Stimulated activated CD8-positive, alpha-beta memory T cell treated with anti-CD3 and anti-CD28 coated beads, Interleukin-15, amount 100 ng/mL, for 1 hour (primary cell): ENCODE results near the gene BABAM2.
"Not testable (repeated sequence)": the region's sequence is repeated elsewhere in the genome, so short reads cannot be mapped to it uniquely, and the experiment has no call there.

ENCODE experiments used
- DNase-seq: peaks from one replicate; pipeline ENCODE4 v3.0.0-alpha.2; 2020; ENCODE audit warnings: low read depth

BABAM2 gene

GRCh38 chr2:27946530-27947060, 56.1 kb downstream of the BABAM2 start:
- DNase-seq = no peak

GRCh38 chr2:27952070-27952469, 61.5 kb downstream of the BABAM2 start:
- no peak for DNase-seq

- DNase-seq = no peak
Measured at GRCh38 chr2:27953077-27953476, 62.5 kb downstream of the BABAM2 start.

DNA sequence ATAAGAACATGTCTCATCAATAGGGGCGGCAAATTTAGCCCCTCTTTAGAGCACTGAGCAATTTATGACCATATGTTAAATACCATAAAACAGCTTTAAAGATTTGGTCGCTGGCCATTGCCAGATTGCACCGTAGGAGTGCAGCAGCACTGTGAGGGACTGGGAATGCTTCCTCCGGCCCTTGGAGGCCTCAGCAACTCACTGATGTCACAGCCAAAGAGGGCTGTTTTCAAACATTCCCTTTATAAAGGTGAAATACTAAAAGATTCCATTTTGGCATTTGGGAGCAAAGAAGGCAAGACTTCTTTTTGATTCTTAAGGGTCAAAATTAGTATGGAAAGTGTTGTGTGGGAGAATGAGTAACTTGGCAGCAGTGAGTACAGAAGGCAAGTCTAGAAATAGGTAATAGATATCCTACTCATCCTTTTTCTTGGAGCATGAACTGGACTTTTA, 63.7 kb downstream of the BABAM2 start:
- no peak for DNase-seq

DNA sequence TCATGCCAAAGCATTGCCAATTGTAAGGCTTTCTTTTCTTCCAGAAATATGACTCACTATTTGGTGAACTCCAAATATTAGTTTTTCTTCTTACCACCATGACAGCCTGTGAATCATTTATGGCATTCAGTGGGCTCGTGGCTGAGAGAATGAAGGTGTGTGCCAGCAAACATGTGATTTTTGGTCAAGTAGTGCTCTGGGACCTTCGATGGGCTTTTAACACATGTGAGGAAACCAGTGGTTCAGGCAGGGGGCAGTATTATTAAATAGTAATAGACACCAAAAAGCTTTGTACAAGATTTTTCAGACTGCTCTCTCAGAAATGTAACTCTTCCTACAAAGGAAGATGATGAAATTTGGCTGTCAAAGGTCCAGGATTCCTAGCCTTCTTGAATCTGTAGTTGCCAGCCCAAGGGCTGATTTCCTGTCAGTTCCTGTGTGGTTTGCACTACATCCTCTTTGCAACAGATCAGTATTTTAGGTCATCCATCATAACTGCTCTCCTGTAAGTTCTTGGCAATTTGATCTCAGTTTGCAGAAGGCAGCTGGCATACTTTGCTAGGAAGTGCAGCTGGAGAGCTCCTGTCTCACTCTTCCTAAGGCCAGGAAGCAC, 64.3 kb downstream of the BABAM2 start:
- DNase-seq = no peak

GRCh38 chr2:27955384-27956161, 65.0 kb downstream of the BABAM2 start:
- DNase-seq = no peak

- DNase-seq = no peak
Measured at GRCh38 chr2:27956888-27957287, 66.4 kb downstream of the BABAM2 start.

DNA sequence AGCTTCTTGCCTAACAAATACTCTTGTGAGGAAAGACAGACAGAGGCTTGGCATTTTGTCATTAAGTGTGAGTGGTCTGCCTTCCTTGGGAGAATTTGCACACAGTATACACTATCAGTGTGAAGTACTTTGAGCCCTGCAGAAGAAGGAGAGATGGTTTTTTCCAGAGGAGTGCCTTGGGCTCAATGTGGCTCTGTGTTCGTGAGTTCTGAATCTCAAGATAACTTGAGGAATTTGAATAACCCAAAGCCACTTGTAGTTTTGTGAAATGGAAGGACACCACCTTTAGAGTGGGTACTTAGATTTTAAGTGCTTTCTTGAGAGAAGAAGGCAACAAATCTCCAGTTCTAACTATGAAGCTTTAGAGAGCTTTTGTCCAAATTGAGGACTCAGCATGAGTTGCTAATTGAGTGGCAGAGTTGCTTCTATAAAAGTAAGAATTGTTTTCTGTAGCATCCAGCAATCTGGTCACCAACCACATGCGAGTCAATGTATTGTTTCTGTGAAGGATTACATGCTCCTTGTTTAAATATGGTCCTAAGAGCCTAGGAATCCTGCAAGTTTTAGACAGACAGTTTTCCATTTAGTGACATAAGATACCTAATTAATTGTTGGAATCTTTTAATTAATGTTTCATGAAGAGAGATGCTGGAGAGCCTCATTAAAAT, 68.3 kb downstream of the BABAM2 start:
- DNase-seq = no peak

DNA sequence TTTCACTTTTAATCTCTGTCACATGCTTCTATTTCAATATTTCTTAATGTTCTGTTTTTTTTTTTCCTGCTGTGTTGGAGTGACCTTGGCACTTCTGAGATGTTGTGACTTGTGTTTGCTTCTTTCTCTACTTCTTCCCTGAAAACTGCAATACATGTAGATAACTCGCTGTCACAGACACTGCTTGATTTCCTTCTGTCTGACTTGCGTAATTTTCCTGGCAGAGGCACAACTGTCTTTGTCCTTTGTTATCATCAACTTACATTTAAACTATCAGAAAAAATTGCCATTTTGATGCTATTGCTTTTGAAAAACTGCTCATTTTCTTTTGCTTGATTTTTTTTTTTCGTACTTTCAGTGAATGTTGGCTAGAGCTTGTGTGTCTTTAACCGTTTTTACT, 69.0 kb downstream of the BABAM2 start:
- no peak for DNase-seq

- DNase-seq = no peak
Measured at GRCh38 chr2:27960237-27960912, 69.8 kb downstream of the BABAM2 start.

DNA sequence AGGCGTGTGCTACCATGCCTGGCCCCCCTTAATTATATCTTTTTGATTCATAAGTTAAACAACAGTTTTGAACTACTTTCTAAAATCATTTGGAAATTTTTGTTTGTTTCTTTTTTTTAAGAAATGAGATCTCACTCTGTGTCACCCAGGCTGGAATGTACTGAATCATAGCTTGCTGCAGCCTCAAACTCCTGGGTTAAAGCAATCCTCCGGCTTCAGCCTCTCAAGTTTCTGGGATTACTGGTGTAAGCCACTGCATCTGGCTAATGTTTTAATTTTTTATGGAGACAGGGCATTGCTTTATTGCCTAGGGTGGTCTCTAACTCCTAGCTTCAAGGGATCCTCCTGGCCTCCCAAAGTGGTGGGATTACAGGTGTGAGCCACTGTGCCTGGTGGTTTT, 71.5 kb downstream of the BABAM2 start:
- DNase-seq = no peak

DNA sequence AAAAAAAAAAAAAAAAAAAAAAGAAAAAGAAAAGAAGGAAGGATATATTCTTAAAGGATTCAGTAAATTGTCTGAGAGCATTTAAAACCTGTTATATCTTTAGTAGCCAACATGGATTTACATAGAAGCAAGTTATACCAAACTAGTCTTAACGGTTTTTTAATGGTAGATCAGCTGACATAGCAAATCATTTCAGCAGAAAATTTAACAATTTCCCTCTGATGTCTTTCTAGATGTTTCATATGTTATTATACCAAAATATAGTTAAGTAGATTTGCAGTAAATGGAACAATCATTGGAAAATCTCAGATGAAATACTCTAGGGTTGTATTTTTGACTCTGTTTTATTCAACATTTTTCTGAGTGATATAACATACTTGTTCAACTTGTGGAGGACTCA, 72.9 kb downstream of the BABAM2 start:
- no peak for DNase-seq

- no peak for DNase-seq
Measured at GRCh38 chr2:27964067-27964466, 73.5 kb downstream of the BABAM2 start.

GRCh38 chr2:27965841-27966240, 75.3 kb downstream of the BABAM2 start:
- no peak for DNase-seq

GRCh38 chr2:27966466-27966865, 75.9 kb downstream of the BABAM2 start:
- no peak for DNase-seq

GRCh38 chr2:27967076-27967475, 76.5 kb downstream of the BABAM2 start:
- DNase-seq = no peak

DNA sequence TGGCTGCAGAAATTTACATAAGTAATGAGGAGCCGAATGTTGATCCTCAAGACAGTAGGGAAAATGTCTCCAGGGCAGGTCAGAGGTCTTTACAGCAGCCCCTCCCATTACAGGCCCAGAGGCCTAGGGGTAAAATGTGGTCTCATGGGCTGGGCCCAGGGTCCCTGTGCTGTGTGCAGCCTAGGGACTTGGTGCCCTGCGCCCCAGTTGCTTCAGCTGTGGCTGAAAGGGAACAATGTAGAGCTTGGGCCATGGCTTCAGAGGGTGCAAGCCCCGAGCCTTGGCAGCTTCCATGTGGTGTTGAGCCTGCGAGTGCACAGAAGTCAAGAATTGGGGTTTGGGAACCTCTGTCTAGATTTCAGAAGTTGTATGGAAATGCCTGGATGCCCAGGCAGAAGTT, 77.5 kb downstream of the BABAM2 start:
- not testable (repeated sequence) for DNase-seq

DNA sequence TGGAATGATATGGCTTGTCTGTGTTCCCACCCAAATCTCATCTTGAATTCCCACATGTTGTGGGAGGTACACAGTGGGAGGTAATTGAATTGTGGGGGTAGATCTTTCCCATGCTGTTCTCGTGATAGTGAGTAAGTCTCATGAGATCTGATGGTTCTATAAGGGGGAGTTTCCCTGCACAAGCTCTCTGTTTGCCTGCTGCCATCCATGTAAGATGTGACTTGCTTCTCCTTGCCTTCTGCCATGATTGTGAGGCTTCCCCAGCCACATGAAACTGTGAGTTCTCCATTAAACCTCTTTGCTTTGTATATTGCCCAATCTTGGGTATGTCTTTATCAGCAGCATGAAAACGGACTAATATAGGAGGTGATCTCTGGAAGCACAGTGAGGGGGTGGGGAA, 78.4 kb downstream of the BABAM2 start:
- not testable (repeated sequence) for DNase-seq

DNA sequence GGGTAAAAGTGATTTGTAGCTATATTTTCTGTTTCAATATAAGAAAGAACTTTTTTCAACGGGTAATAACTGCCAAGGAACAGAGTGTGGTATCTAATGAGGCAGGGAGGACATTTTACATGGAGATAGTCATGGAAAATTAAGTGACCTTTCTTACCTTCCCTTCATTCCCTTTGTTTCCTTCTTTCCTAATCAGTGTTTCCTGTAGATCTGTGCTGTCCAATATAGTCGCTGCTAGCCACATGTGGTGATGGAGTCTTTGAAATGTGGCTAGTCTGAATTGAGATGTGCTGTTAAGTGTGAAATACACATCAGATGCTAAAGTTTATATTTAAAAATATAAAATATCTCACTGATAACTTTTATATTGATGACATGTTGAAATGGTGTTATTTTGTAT, 81.8 kb downstream of the BABAM2 start:
- no peak for DNase-seq

GRCh38 chr2:27973592-27973991, 83.1 kb downstream of the BABAM2 start:
- no peak for DNase-seq

DNA sequence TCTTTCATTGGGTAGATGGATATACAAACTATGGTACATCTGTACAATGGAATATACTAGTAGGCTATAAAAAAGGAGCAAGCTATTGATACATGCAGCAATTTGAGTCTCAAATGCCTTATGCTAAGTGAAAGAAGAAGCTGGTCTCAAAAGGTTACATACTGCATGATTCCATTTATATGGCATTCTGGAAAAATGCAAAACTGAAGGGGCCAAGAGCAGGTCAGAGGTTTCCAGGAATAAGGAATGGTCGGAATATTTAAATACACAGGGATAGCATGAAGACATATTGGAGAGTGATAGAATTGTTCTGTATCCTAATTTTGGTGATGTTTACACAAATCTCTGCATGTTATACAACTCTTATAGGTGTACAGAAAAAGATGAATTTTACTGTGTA, 85.8 kb downstream of the BABAM2 start:
- no peak for DNase-seq

- DNase-seq = no peak
Measured at GRCh38 chr2:27977731-27978312, 87.3 kb downstream of the BABAM2 start.
